ENCODE results near the gene PGAM2. TPM values are rescaled to one million over a fixed set of nuclear protein-coding genes. Genes with fewer than 3 reads are reported as not detected.

The PGAM2 gene
- total RNA-seq, 2 donors from 2014 or later = 1.2 to 1.3 TPM

GRCh38 chr7:44098092-44099068, 33.0 kb upstream of the PGAM2 start:
- H3K9me3 Mint-ChIP-seq = no peaks in the 10 kb centered on the region
- Histone ChIP-seq H3K9me3 (ENCODE audit: control insufficient read depth, low read length) (no peaks in the 10 kb centered on the region), H3K27me3 (ENCODE audit: control insufficient read depth, insufficient read depth, low read length, poor library complexity, severe bottlenecking) (peaks cover 2% of the 10 kb centered on the region), H3K4me3 (ENCODE audit: low read length) (no peak overlapping the region), H3K36me3 (ENCODE audit: control insufficient read depth, insufficient read depth, low read length) (no peaks in the 10 kb centered on the region), H3K9ac (ENCODE audit: extremely low read depth, low read length, poor library complexity, severe bottlenecking) (no peak overlapping the region), H3K27ac (ENCODE audit: low read depth, low read length) (no peak overlapping the region), H3K4me1 (ENCODE audit: control insufficient read depth, insufficient read depth, low read length) (no peaks in the 10 kb centered on the region)
- no peaks in the 10 kb centered on the region for H3K4me1 Mint-ChIP-seq
- TF ChIP-seq, protein P1, sequence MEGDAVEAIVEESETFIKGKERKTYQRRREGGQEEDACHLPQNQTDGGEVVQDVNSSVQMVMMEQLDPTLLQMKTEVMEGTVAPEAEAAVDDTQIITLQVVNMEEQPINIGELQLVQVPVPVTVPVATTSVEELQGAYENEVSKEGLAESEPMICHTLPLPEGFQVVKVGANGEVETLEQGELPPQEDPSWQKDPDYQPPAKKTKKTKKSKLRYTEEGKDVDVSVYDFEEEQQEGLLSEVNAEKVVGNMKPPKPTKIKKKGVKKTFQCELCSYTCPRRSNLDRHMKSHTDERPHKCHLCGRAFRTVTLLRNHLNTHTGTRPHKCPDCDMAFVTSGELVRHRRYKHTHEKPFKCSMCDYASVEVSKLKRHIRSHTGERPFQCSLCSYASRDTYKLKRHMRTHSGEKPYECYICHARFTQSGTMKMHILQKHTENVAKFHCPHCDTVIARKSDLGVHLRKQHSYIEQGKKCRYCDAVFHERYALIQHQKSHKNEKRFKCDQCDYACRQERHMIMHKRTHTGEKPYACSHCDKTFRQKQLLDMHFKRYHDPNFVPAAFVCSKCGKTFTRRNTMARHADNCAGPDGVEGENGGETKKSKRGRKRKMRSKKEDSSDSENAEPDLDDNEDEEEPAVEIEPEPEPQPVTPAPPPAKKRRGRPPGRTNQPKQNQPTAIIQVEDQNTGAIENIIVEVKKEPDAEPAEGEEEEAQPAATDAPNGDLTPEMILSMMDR (conservative IDR thresholded peaks at IDR 0.05) = no peak
- no peaks in the 10 kb centered on the region for H3K36me3 Mint-ChIP-seq (ENCODE audit: low read depth)
- WGBS, 2 experiments (ENCODE audit: insufficient coverage in 1 of 2, insufficient read length in 1 of 2) = 90 to 96% methylated on average over 4 to 5 of the region's 6 CpGs
- DNase-seq = no peak
- no peak overlapping the region for H3K27ac Mint-ChIP-seq
- H3K4me3 Mint-ChIP-seq = no peak overlapping the region
- H3K27me3 Mint-ChIP-seq (ENCODE audit: insufficient read depth) = peaks cover 17% of the 10 kb centered on the region

- Mint-ChIP-seq H3K36me3 (ENCODE audit: low read depth) (no peaks in the 10 kb centered on the region), H3K4me1 (peaks cover 1% of the 10 kb centered on the region), H3K27me3 (ENCODE audit: insufficient read depth) (peaks cover 8% of the 10 kb centered on the region), H3K27ac (no peak overlapping the region), H3K9me3 (no peaks in the 10 kb centered on the region), H3K4me3 (no peak overlapping the region)
- WGBS, 2 experiments (ENCODE audit: insufficient coverage in 1 of 2, insufficient read length in 1 of 2) = 89 to 96% methylated on average over 4 to 8 of the region's 9 CpGs
- H3K27me3 ChIP-seq (ENCODE audit: control insufficient read depth, insufficient read depth, low read length, poor library complexity, severe bottlenecking) = no peaks in the 10 kb centered on the region
- no peak for DNase-seq
- TF ChIP-seq, protein P1 (conservative IDR thresholded peaks at IDR 0.05) = no peak
- no peak overlapping the region for H3K9ac ChIP-seq (ENCODE audit: extremely low read depth, low read length, poor library complexity, severe bottlenecking)
- no peaks in the 10 kb centered on the region for H3K36me3 ChIP-seq (ENCODE audit: control insufficient read depth, insufficient read depth, low read length)
- no peak overlapping the region for H3K27ac ChIP-seq (ENCODE audit: low read depth, low read length)
- H3K4me3 ChIP-seq (ENCODE audit: low read length) = no peak overlapping the region
- no peaks in the 10 kb centered on the region for H3K9me3 ChIP-seq (ENCODE audit: control insufficient read depth, low read length)
- H3K4me1 ChIP-seq (ENCODE audit: control insufficient read depth, insufficient read depth, low read length) = no peaks in the 10 kb centered on the region
Measured at GRCh38 chr7:44097064-44097932, 31.9 kb upstream of the PGAM2 start.

DNA sequence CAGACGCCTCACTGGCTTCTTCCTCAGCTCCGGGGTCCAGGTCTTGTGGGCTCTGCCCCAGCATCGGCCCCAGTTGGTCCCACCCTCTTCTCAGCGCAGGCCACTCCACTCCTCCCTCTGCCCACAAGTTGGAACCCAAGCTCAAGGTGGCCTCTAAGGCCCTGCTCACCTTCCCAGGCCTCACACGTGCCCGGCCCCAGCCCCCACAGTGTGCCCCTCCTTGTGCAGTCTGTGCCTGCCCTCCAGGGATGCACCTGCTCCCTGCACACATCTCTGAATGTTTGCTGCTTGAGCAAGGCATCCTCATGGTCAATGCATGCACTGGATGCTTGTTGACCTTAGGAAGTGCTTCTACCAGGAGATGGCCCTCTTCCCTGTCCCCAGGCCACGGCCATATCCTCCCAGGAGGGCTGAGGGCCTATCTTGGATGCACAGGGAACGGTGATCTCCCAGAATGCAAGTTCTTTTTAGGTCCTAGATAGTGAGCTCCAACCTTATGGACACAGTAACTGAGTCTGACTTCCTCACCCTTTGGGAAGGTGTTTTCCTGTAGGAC, 31.0 kb upstream of the PGAM2 start:
- no peak overlapping the region for H3K4me3 Mint-ChIP-seq
- H3K36me3 ChIP-seq (ENCODE audit: control insufficient read depth, insufficient read depth, low read length) = no peaks in the 10 kb centered on the region
- no peak overlapping the region for H3K4me3 ChIP-seq (ENCODE audit: low read length)
- no peak overlapping the region for H3K9ac ChIP-seq (ENCODE audit: extremely low read depth, low read length, poor library complexity, severe bottlenecking)
- H3K4me1 Mint-ChIP-seq = peaks cover 4% of the 10 kb centered on the region
- no peak overlapping the region for H3K27ac ChIP-seq (ENCODE audit: low read depth, low read length)
- H3K27me3 Mint-ChIP-seq (ENCODE audit: insufficient read depth) = peaks cover 6% of the 10 kb centered on the region
- WGBS, 2 experiments (ENCODE audit: insufficient coverage in 1 of 2, insufficient read length in 1 of 2) = 84 to 86% methylated on average over 4 to 8 of the region's 8 CpGs
- no peaks in the 10 kb centered on the region for H3K27me3 ChIP-seq (ENCODE audit: control insufficient read depth, insufficient read depth, low read length, poor library complexity, severe bottlenecking)
- no peaks in the 10 kb centered on the region for H3K4me1 ChIP-seq (ENCODE audit: control insufficient read depth, insufficient read depth, low read length)
- no peak for DNase-seq
- no peak overlapping the region for H3K27ac Mint-ChIP-seq
- no peaks in the 10 kb centered on the region for H3K36me3 Mint-ChIP-seq (ENCODE audit: low read depth)
- no peaks in the 10 kb centered on the region for H3K9me3 ChIP-seq (ENCODE audit: control insufficient read depth, low read length)
- H3K9me3 Mint-ChIP-seq = no peaks in the 10 kb centered on the region
- TF ChIP-seq, protein P1 (conservative IDR thresholded peaks at IDR 0.05) = no peak

Measured in endodermal cell (in vitro differentiated cells).